Inferior parietal cortex (tissue), 1 donor: ENCODE results near the gene CCDC51.
A peak's percentile ranks its signal among the peaks of the same experiment; 100 is the strongest.
"Not testable (repeated sequence)": the region's sequence is repeated elsewhere in the genome, so short reads cannot be mapped to it uniquely, and the experiment has no call there.

Experiments used
- DNase-seq: peaks from one replicate; pipeline ENCODE4 v3.0.0-alpha.2; 2016; ENCODE audit errors: extremely low spot score

CCDC51 gene

DNA sequence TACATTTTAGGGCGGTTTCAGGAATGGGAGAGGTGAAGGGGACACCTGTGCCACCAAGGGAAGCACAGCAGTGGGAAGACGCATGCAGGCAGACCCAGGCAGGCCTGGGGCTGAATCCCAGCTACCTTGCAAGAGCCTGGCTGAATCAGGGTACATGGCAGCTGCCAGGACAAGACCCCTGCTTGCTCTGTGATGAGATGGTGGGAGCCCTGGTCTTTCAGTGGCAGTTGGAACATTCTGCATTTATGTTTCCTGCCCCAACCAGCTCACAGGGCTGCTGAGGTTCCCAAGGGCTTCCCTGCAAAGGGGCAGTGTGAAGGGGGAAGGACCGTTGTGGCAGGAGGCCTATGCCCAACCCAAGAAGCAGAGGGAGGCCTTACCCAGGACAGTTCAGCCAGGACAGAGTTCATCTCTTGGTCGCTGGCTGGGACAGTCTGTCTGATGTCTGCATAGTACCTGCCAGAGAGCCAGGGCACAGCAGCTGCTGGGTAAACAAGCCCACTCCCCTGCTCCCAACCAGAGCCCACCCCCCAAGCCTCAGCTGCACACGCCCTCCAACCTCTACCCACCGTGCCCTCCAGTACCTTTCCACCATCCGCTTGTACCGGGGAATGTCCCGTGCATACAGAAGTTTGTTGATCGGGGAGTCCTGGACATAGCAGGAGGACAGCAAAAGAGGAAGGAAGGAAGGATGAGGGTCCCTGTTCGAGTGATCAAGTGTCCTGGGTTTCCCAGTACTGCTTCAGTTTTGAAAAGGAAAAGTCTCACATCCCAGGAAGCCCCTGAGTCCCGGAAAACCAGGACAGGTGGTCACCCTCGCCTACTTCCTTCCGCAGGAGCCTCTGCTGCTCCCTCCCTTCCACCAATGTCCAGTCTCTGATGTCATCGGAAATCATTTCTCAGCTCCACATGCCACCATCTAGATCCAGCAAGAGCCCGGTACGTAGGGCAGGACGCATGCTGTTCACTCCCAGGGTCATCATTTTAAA is 33.2 kb downstream of the CCDC51 start:
- no peak for DNase-seq

GRCh38 chr3:48405971-48406370 is 33.9 kb downstream of the CCDC51 start:
- no peak for DNase-seq

DNA sequence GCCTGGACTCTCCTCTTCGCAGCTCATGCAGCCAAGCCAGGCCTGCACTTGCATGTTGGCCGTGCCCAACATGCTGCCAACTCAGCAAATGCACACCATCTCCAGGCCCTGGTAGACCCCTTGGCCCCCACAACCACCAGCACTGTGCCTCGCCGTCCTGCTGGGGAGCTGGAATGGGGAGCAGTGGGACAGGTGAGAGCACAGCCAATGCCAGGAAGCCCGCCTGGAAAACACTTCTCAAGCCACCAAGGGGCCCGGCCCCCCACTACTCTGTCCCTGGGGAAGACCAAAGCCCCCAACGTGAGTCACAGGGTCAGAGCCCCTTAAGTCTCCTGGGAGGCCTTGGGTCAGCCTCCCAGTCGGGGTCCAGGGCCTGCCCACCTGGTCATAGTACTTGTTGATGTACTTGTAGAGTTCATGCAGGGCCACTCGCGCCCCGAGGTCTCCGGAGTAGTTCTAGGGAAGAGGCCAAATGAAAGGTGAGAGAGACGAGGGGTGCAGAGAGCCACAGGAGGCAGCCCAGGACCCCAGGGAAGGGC is 34.5 kb downstream of the CCDC51 start:
- DNase-seq: no peak

DNA sequence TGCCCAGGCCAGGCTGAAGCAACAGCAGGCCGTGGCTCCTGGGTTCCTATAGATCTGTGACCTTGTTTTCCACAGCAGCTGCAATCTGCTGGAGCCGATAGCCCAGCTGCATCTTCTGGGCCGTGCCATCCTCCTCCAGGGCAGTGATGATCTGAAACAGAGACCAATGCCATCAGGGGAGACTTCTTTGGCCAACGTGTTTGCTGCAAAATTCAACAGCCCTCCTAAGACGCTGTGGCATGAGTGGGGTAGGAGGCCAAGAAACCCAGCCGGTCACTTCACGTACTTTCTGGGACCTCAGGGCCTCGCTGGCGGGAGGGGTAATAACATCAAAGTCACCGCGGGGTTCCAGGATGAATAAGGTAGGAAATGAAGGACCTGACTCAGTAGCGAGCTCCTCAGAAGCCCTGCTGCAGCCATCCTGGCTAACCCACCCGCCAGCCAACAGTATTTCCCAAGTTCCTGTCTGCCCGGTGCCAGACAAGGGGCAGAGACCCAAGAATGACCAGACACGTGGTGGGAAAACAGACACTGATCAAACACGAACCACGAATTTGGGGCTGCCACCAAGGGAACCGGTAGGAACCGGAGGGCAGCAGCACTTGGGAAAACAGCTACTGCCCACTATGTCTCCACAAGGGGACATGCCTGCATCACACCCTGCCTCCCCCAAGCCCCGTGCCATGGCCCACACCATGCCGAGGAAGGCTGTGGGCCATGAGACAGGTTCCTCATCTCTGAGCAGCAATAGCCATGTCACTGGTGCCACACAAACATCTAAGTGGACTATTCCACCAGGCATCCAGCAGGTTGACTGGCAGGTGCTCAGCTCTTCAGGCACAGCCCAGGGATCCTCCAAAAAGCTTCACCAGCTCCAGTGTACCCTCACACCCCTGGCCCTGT is 35.2 kb downstream of the CCDC51 start:
- DNase-seq: no peak

DNA sequence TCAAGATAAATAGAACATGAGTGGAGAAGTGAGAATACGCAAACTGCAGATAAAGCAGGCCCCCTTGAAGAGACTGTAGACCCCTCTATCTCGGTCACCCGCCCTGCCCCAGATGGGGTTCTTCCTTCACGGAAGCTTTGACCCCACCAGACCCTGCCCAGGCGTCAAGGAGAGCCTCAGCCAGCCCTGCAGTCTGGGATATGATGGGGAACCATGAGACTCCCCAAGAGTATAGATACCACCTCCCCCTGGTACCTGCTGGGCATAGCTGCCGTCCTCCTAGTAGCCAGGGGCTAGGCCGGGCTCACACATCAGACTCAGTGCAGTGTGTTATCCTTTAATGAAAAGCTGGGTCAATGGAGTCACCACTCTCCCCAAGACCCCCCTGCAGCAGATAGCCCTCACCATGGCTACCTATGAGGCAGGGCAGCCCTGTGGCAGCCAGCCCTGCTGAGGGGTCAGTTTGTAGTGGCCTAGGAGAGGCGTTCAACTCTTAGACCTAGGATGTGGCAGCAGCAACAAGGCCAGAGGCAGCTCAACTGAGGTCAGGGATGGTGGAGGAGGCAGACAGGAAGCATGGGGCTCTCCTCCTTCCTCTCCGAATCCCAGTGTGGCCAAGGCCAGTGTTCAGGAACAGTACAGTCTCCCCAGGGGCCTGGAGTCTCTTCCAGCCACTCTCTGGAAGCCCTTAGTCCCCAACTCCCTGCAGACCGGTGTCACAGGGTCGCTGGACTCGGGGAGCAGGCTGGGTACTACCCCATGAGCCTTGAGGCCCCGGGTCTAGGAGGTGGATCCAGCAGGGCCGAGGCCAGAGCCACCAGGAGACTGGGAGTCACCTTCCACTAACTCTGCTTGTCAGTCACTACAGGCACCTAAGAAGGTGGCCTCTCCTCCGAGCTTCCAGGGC is 36.1 kb downstream of the CCDC51 start:
- DNase-seq: no peak

DNA sequence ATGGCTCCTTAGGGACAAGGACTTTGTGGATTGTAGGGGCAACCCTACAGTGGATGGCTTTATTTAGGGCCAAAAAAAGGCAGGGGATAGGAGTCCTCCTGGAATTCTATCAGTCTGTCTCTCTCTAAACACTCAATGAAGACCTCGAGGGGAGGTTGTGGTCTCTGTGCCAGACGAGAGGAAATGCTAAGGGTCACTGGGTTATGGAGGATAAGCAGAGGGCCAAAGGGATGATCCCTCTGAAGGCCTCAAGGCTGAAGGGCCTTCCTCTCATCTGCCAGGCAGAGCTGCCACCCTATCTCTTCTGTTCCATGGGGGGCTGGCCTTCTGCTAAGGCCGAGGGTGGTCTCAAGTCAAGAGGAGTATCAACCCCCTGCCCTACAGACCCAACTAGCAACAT is 37.0 kb downstream of the CCDC51 start:
- DNase-seq: no peak

DNA sequence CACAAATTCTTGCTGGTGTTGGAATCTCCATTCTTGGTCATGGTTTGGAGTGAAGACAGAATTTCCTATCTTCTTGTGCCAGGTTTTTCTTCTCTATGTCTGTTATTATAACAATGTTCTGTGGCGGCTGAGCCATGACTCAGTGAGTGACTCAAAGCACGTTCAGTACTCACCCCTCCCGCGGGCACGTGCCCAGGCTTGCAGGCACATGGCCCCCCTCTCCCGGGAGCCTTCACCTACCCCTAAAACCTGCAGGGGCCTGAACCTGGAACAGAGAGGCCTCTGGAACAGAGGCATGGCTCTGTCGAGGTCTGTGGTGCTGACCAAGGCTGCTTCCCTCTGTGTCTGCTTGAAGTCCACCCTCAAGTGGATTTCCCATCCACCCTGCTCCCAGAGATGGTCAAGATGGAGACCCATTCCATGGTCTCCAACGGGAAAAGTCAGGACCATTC is 37.6 kb downstream of the CCDC51 start:
- peak; percentile 22 for DNase-seq

DNA sequence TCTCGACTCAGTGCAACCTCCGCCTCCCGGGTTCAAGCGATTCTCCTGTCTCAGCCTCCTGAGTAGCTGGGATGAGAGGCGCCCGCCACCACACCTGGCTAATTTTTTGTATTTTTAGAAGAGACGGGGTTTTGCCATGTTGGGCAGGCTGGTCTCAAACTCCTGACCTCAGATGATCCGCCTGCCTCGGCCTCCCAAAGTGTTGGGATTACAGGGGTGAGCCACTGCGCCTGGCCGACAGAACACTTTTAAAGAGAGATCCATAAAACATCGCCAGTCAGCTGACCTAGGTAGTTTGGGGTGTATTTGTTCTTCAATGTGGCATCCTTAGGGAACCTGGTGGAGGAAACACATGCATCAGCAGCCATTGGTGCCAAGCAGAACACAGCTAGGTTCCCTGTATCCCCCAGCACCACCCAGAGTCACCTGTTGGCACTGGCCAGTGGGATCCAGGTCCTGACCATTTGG is 38.5 kb downstream of the CCDC51 start:
- not testable (repeated sequence) for DNase-seq

DNA sequence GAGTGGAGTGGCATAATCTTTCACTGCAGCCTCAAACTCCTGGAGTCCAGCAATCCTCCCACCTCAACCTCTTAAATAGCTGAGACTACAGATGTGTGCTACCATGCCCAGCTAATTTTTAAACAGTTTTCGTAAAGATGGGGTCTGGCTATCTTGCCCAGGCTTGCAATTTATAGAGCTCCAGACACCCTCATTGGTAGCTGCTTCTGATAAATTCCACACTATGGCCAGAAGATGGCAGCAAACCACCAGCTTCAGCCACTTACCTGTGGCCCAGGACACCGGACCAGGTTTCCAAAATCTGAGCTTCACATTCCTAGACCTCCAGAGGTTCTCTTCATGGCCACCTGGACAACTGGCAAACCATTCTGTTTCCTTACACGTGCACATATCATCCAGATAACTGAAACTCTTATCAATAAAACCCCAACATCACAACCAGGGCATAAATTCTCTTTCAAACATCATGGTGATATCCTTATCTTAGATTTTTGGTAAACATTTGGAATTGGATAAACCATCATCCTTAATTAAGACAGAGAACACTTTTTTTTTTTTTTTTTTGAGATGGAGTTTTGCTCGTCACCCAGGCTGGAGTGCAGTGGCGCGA is 39.0 kb downstream of the CCDC51 start:
- peak; percentile 83 for DNase-seq

DNA sequence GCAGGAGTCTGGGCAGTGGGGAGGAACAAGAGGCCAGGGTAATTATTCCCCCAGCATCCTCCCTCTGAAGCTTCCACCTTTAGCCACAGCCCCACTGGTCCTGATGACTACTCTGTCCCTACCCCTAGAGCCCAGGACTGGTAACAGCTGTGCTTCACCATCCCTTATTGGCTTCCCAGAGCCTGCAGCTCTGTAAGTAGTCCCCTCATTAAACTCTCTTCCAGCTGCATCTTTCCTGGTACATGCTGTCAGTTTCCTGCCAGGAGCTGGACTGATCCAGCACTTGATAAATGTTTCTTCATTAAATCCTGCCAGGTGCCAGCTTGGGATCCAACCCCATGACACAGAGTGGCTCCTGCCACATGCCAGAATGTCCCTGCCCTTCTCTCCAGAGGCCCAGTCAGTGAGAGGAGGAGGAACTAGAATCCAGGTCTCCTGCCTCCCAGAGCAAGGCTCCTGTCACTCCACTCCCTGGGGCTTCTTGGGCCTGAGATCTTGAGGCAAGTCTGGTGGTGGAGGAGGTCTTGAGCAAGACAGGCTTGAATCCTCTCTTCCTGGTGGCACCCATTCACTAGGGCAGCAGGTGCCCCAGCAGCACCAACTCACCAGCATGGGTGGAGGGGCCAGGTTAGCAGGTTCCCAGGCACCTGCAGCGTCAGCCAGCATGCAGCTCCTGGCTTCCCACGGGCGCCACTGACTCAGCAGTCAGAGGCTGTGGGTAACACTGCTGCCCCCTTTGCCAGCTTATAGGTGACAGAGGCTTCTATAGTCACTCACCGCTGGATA is 40.3 kb downstream of the CCDC51 start:
- no peak for DNase-seq

- DNase-seq: no peak
These were observed 41.1 kb downstream of the CCDC51 start for GRCh38 chr3:48398701-48399386.

- no peak for DNase-seq
These were observed 41.9 kb downstream of the CCDC51 start for GRCh38 chr3:48397767-48398681.

DNA sequence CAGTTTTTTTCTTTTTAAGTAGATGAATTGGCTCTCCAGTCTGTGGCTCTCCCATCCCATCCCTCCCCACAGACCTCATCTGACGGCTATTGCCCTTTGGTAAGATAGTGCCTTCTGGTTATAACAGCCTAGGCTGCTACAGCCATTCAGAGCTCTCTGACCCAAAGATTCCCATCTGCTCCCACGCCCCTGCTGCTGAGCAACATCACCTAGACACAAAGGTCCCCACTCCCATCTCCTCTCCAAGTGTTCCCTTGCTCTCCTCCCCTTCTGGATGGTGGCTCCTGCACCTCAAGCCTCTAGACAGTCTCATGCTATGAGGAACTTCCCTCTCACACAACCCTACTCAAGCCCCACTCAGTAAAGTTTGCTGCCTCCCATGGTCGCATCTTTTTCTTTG is 44.2 kb downstream of the CCDC51 start:
- no peak for DNase-seq

DNA sequence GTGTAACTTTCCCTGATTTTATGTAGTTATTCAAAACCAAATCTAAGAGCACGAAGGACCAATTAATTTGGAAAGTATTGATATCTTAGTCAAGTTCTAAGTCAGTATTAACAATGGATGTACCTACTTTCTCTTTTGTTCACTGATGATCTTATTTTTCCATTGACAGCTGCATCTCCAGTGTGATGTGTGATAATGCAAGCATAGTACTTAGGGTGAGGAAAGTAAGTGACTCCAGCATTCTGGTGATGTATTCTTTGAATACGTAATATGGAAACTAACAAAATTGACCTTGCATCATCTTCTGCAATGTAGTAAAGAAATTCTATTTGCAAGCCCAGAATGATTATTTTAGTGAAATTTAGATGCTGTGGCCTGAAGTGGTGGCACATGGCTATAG is 45.5 kb downstream of the CCDC51 start:
- DNase-seq: no peak

DNA sequence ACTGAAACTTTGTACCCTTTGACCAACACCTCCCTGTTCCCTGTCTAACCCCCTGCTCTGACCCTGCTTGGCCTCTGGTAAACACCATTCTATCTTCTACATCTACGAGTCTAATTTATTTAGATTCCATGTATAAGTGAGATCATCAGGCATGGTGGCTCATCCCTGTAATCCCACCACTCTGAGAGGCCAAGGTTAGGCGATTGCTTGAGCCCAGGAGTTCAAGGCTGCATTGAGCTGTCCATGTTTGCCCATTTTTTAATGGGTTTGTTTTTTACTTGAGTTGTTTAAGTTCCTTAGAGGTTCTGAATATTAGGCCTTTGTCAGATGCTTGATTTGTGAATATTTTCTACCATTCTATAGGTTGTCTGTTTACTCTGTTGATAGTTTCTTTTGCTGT is 51.0 kb downstream of the CCDC51 start:
- no peak for DNase-seq

GRCh38 chr3:48387634-48388033 is 52.3 kb downstream of the CCDC51 start:
- DNase-seq: no peak
